COLO668 (cell line): ENCODE results near the gene RBM47.

Experiments used
- DNase-seq: peaks from one replicate; lab custom pipeline; 2025; ENCODE audit not compliant: unreplicated experiment; lab: John Stamatoyannopoulos, UW

The RBM47 gene

GRCh38 chr4:40592034-40592433, 37.6 kb downstream of the RBM47 start:
- no peak for DNase-seq

GRCh38 chr4:40587826-40588225, 41.8 kb downstream of the RBM47 start:
- DNase-seq: no peak

- DNase-seq: no peak
Measured at GRCh38 chr4:40587351-40587750, 42.3 kb downstream of the RBM47 start.

GRCh38 chr4:40586729-40587128, 42.9 kb downstream of the RBM47 start:
- no peak for DNase-seq

GRCh38 chr4:40586034-40586433, 43.6 kb downstream of the RBM47 start:
- DNase-seq: no peak

- no peak for DNase-seq
Measured at GRCh38 chr4:40585201-40585799, 44.4 kb downstream of the RBM47 start.

GRCh38 chr4:40584517-40585141, 45.0 kb downstream of the RBM47 start:
- DNase-seq: no peak

- no peak for DNase-seq
Measured at GRCh38 chr4:40583850-40584439, 45.7 kb downstream of the RBM47 start.

GRCh38 chr4:40582413-40582812, 47.3 kb downstream of the RBM47 start:
- DNase-seq: no peak

GRCh38 chr4:40581254-40582140, 48.2 kb downstream of the RBM47 start:
- DNase-seq: no peak

- no peak for DNase-seq
Measured at GRCh38 chr4:40579983-40580382, 49.7 kb downstream of the RBM47 start.

- DNase-seq: no peak
Measured at GRCh38 chr4:40577588-40578253, 51.9 kb downstream of the RBM47 start.

- peak; percentile 88 for DNase-seq
Measured at GRCh38 chr4:40576651-40577480, 52.8 kb downstream of the RBM47 start.

GRCh38 chr4:40575846-40576245, 53.8 kb downstream of the RBM47 start:
- DNase-seq: no peak

GRCh38 chr4:40573593-40574311, 55.9 kb downstream of the RBM47 start:
- DNase-seq: no peak

- DNase-seq: no peak
Measured at GRCh38 chr4:40572692-40573310, 56.9 kb downstream of the RBM47 start.

- no peak for DNase-seq
Measured at GRCh38 chr4:40571208-40571607, 58.5 kb downstream of the RBM47 start.

GRCh38 chr4:40570348-40571077, 59.2 kb downstream of the RBM47 start:
- DNase-seq: no peak
